ENCODE data around the gene CFAP20DC.

CFAP20DC gene

GRCh38 chr3:58754074-58754473 is 295.8 kb downstream of the CFAP20DC start:
- ChIA-PET POLR2A (no interaction called here), CTCF (interaction anchor here (0.7 kb wide), 1 partner anchor 94 kb away, joined by 3 read pairs; no protein-coding TSS in a partner anchor)
- H3K4me1 ChIP-seq (ENCODE audit: control insufficient read depth, insufficient read depth, low read length), result no peaks in the 10 kb centered on the region
- no peak overlapping the region for H3K4me3 ChIP-seq (ENCODE audit: low read depth, low read length)
- no peaks in the 10 kb centered on the region for H3K9me3 ChIP-seq (ENCODE audit: control insufficient read depth, insufficient read depth, low read depth, low read length)
- no peaks in the 10 kb centered on the region for H3K36me3 ChIP-seq (ENCODE audit: control insufficient read depth in 2 of 2, insufficient read depth in 1 of 2, low read length in 2 of 2)
- no peak overlapping the region for H3K27ac ChIP-seq (ENCODE audit: extremely low read depth, low read depth, low read length)
- TF ChIP-seq ZNF350 (tag by site-specific recombination; IDR thresholded peaks at IDR 0.05), result no peak
- TF ChIP-seq ZNF558 (tag by site-specific recombination; IDR thresholded peaks at IDR 0.05), result no peak
- TF ChIP-seq ZNF311 (tag by site-specific recombination; IDR thresholded peaks at IDR 0.05; ENCODE audit: borderline replicate concordance), result no peak
- no peak for TF ChIP-seq ZNF391 (tag by site-specific recombination; IDR thresholded peaks at IDR 0.05; ENCODE audit: borderline replicate concordance, low read depth)
- no peak for TF ChIP-seq ZNF112 (tag by site-specific recombination; IDR thresholded peaks at IDR 0.05)
- TF ChIP-seq ZBTB49 (tag by site-specific recombination; IDR thresholded peaks at IDR 0.05; ENCODE audit: low read depth), result no peak

GRCh38 chr3:58751882-58752567 is 297.8 kb downstream of the CFAP20DC start:
- CTCF ChIA-PET, result interaction anchor here (0.5 to 0.8 kb wide), 2 partner anchors 34 to 1110 kb away, joined by 3 to 4 read pairs; no protein-coding TSS in a partner anchor
- H3K4me1 ChIP-seq (ENCODE audit: control insufficient read depth, insufficient read depth, low read length), result no peaks in the 10 kb centered on the region
- H3K27ac ChIP-seq (ENCODE audit: extremely low read depth, low read depth, low read length), result no peak overlapping the region
- TF ChIP-seq ZNF707 (tag by site-specific recombination; IDR thresholded peaks at IDR 0.05), result no peak
- no peak for TF ChIP-seq ZNF623 (tag by site-specific recombination; IDR thresholded peaks at IDR 0.05)
- TF ChIP-seq ZSCAN18 (tag by site-specific recombination; IDR thresholded peaks at IDR 0.05), result no peak
- no peak for TF ChIP-seq ZBTB6 (tag by site-specific recombination; IDR thresholded peaks at IDR 0.05)
- TF ChIP-seq ZNF837 (tag by site-specific recombination; IDR thresholded peaks at IDR 0.05), result no peak
- TF ChIP-seq PRDM2 (tag by site-specific recombination; IDR thresholded peaks at IDR 0.05; ENCODE audit: borderline replicate concordance), result no peak
- peak; percentile 82 for TF ChIP-seq SP7 (tag by site-specific recombination; IDR thresholded peaks at IDR 0.05)
- no peak overlapping the region for H3K4me3 ChIP-seq (ENCODE audit: low read depth, low read length)
- POLR2A ChIA-PET, result no interaction called here
- no peaks in the 10 kb centered on the region for H3K9me3 ChIP-seq (ENCODE audit: control insufficient read depth, insufficient read depth, low read depth, low read length)
- no peaks in the 10 kb centered on the region for H3K36me3 ChIP-seq (ENCODE audit: control insufficient read depth in 2 of 2, insufficient read depth in 1 of 2, low read length in 2 of 2)

Data from HEK293 (cell line).